NCI-H2107 treated with DMSO at 0.1 percent for 48 hours (cell line): Measurements from ENCODE around the gene QARS1.

Experiments
- DNase-seq: peaks from one replicate; lab custom pipeline; 2025; ENCODE audit not compliant: unreplicated experiment; lab: John Stamatoyannopoulos, UW

The QARS1 gene

DNA sequence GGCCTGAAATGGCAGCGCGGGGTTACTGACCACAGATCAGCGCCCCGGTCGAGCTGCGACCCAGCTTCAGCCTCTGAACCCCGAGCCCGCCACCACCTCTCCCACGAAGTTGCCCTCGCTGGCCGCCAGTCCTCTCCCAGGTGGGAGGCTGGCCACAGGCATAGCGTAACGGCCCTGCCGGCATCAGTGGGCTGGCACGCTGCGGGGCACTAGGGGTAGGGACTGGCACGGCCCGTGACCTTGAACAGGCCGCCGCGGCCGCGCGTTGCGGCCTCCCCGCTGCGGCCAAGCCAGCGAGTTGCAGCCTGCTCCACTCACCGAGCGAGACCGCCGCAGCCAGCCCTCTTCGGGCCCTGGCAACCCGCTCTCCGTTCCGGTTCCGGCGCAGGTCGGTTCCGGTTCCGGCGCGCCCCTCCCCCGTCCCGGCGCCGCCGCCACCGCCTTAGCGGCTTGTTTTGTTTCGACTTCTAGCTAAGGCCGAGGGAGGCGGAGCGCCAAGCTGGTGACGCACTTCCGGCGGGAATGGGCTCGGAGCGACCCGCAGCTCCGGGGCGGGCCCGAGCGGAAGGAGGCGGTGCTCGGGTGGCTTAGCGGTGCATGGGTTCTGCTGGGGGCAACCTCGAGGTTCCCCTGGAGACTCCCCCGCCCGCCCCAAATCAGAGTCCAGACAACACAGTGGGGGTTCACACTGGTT lies 16.0 kb upstream of the QARS1 start, which contains the start of gene USP19:
Gene USP19 (minus strand): TSS at position 386 of the 694 bp plus-strand sequence. CDS start 1,678 bp downstream, outside the sequence.
- DNase-seq = peak; percentile 24

DNA sequence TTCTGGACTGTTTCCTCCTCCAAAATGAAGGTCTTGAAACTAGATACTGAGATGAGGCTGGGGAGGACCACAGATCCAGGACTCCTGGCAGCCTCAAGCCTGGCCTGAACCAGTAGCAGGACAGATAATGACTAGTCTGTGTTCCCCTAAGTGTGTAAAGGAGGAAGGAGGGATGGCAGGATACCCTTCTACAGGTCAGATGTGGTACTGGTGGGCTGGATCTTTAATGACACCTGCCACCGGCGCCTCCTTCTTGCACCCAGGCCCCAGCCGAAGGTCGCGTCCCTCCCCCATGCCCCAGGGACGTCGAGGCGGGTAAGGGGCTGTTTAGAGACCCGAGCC lies 15.5 kb upstream of the QARS1 start:
- DNase-seq = no peak

DNA sequence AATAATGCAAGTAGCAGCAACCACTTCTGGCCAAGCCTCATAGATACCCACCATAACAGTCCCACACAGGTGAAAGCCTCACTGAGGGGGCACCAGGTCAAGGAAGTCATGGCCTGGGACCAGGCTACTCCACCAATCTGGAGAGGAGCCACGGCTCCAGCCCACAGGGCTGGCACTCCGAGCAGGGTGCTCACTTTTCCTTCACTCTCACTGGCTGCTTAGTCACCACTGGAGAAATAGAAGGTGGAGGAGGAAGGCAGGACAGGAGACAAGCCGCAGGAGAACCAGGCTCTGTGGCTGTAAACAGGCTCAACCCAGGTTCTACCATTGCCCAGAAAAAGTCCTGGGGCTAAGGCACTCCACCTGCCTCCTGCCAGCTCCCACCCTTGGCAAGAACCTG lies 14.9 kb upstream of the QARS1 start:
- no peak for DNase-seq

DNA sequence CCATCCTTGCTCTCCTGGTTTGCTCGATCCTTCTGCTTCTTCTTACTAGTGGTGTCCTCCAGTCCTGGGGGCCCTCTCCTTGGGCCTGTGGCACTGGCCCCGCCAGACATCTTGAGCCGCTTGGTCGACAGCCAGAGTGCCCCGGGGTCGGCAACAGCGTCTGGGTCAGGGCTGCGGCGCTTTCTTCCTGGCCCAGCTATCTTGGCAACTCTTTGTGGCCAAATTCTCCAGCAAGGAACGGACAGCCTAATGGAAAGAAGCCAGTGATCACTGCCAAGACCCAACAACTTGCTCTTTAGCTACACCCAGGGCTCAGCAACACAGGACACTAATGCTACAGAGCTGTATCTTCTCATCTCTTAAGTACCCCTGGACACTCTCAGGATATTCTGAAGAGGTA lies 14.5 kb upstream of the QARS1 start:
- DNase-seq = no peak

DNA sequence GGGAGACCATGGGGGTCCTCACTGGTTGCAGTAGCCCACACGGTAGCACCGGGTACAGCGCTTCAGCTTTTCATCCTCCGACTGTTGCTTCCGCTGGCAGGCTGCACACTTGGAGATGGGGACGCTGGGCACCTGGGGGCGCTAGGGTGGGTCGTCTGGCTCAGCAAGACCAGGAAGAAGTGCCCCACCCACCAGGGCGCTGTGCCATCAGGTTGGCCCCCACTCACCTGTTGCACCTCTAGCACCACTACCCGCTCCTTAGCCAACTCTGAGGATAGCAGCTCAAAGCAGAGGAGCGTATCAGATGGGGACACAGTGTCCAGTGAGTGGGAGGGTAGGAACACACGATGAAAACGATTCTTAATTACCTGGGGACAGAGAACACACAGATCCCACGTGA lies 7.7 kb upstream of the QARS1 start:
- no peak for DNase-seq

DNA sequence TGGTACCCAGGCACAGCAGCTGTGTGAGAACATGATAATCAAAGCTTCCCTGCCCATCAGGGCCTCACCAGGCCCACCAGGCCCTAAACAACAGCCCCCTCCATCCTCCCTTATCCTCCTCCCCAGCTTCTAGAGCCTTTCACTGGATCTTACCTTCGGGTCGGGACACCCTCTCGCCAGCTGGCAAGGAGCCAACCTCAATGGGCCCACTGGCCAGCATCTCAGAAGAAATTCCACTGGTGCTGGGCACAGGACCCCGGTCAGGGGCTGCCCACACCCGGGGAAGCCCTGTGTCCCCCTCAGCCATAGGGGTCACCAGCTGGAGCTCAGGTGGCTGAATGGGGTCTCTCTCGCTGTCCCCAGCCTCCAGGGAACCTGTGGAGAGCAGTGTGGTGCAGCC lies 6.8 kb upstream of the QARS1 start:
- DNase-seq = no peak

DNA sequence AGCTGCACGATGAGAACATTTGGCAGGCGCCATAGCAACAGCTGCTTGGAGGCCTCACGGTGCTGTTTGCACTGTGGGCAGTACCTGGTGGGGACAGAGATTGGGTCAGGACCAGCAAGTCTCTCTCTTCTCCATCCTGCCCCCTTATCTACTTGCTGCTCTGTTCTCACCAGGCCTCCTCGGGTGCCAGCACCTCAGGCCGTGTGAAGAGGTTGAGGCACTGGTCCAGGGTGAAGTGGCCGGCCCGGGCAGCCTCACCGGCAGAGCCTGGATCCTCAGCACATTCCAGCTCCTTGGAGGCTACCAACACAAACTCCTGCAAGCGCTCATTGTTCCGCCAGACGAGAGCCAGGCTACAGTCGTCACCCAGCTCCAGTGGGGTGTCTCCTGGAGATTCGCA lies 6.2 kb upstream of the QARS1 start:
- no peak for DNase-seq

DNA sequence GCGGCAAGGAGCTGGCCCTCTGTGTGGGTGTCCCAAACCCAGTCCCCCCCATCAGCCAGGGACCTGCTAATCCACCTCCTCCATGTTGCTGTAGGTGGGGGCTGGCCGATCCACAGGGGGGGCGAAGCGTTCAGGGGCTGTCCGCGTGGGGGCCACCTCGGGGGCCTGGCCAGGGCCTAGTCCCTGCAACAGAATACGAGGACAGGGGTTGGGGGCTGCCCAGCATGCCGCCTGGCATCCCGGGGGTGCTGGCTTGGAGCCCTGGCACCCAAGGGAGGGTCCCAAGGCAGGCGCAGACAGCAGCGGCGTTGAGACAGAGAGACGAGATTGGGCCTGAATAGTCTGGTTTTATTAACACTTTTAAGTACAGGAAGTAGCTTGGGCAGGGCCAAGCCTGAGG lies 3.8 kb upstream of the QARS1 start:
- DNase-seq = no peak

DNA sequence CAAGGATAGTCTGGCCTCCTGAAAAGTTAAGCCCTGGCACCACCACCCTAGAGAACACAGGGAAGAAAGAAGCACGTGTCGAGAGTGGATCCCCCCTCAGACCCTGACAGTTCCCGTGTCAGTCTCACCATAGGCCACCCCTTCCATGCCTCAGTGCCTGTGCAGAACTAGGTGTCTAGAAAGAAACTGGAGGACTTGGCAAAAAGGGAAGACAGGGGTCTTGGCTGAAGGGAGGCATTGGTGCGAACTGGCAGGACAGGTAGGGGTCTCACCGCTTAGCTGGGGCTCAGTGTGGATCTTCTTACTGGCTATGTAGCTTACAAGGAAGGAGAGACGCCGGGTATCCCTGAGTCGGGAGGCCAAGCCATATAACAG lies 518 bp downstream of the QARS1 start:
- DNase-seq = no peak

DNA sequence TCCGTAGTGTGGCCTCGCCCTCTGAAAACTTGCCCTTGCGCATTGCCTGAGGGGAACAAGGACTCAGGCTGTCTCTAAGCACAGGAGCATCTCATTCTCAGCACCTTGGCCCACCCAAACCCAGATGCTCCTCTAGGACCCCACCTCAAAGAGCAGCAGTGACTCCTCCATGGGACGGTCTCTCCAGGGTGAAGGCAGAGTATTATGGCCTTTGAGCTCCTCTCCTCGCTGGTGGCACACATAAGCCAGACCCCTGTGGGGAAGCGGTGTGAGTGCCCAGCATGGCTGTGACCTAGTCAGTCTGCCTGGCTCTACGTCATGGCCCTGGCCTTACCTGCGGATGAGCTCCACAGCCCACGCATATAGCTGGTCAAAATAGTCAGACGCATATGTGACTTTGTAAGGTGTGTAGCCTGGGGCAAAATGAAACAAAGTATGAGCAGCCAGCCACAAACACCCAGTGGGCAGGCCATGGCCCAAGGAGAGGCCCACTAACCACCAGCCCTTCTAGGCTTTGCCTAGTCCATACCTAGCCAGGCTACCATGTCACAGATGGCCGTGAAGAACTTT lies 4.4 kb downstream of the QARS1 start:
- DNase-seq = no peak

DNA sequence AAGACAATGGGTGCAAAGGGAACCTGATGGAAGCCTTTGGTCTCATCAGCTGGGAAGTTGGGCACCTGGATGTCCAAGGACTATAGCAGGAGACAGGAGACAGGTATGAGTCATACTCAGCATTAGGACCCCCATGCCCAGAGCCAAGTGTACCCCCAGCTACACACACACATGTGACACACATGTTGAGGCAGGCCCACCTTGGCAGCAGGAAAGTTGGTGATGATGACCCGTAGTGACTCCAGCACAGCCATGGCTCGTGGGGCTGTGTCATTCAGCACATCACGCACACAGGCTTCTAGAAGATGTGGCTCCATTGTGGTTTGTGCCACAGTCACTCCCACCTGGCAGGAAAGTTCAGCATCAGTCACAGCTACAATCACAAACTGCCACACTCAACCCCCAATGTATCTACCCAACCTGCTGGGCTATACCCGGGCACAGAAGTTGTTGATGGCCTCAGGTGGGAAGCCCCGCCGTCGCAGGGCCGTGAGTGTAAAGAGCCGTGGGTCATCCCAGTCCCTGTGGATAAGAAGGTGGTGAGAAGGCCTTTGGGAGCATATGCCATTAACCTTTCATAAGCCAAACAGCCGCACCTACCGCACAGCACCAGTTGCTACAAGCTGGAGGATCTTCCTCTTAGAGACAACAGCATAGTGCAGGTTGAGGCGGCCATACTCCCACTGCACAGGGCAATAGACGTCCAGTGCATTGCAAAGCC lies 5.5 kb downstream of the QARS1 start:
- no peak for DNase-seq

DNA sequence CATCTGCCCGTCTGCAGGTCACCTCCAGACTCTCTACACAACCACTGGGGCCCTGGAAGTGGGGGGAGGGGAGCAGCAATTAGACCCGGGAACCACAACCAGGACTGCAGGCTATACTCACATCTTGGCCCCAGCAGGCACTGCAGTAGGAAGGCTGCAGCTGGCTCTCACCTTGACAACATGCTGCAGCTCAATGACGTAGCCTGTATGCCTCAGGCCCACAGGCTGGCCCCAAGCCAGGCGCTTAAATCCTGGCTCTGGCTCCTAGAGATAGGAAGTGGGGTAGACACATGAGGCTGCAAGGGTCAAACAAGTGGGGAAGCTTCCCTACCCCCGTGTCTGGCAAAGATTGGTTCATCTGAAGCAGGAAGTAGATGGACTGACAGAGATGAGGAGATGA lies 6.1 kb downstream of the QARS1 start:
- peak; percentile 43 for DNase-seq

DNA sequence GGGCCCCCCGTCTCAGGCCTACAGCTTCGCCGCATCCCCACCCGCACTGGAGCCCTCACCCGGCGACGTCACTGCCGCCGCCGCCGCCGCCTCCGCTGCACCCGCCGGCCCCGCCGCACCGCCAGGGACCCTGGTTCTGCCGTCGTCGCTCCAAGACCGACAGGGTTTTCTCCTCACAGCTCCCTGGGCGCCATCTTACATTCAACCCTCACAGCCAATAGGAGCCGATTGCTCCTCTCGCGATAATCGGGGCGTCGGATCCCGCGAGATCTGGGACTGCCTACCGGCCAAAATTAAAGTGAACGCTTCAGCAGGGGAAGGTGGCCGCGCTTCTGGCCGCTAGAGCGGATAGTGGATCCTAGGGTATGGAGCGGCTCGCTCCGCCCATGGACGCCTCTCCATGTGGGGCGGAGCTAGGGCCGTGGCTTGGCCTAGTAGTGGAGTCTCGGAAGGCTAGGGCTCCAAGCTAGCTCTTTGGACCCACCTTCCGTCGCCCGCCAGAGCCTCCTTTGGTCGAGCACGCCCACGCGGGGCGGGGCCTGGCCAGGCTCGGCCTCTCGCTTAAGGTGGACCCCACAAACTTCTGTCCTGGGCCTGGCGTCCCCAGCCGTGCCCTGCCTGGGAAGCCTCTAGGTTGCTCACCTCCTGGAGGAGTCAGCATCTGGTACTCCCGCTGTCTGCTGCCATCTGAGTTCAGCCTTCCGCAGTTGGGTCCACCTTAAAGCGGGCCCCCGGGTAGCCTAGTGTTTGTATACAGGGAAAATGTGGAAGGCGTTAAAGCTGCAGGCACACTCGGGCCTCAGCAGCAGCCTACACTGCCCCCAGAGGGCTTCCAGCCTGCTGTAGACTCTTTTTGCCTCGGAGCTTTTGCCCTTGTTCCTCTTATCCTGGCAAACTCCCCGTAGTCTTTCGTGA lies 10.4 kb downstream of the QARS1 start, which contains the start of gene QRICH1:
Gene QRICH1 (minus strand): TSS at position 219 of the 915 bp plus-strand sequence. CDS start 17,054 bp downstream, outside the sequence.
- DNase-seq = peak; percentile 85

DNA sequence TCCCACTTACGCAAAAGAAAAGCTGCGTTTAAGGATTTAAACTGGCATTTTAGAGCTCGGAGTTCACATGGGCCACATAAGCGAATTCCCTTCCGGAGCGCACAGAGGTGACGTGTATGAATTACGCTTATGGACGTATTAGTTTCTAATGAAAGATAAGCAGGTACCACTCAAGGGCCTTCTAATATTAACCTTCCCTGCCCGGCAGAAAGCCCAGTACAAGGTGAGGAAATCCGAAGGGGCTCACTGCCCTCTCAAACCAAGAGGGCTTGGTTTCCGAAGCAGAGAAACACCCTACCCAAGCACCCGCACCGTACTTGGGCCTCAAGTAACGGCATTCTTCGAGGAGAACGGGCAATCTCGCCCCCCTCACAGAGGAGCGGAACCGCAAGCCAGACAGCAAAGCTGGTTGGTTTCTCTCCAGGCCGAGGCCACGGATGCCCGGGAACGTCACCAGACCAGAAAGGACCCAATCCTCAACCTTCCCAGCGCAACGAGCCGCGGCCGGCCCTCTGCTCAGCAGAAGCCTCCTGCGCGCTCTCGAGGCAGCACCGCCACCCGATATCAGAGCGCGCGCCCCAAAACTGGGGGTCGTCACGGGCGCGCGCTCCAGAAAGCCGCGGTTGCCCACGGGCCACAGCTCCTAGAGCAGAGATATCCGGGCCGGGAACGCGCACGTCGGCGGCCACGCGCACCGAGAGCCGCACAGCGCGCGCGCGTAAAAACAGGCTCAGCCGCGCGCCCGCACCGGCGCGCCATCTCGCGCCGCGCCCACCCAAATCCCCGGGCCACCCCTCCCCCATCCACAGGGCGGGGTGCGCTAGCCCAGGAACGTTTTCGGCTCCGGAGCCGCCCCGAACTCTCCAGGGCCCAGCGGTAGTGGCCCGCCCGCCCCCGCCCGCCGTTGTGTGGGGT lies 11.4 kb downstream of the QARS1 start:
- no peak for DNase-seq

DNA sequence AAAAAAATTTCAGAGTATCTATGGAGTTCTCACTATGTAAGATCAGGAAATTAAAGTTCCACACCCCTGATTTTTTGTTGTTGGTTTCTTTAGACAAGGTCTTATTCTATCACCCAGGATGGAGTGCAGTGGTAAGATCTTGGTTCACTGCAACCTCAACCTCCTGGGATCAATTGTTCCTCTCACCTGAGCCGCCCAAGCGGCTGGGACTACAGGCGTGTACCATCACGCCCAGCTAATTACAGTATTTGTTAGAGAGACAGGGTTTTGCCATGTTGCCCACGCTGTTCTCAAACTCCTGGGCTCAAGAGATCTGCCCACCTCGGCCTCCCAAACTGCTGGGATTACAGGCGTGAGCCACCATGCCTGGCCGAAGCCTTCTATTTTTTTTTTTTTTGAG lies 23.1 kb downstream of the QARS1 start:
- DNase-seq = no peak

DNA sequence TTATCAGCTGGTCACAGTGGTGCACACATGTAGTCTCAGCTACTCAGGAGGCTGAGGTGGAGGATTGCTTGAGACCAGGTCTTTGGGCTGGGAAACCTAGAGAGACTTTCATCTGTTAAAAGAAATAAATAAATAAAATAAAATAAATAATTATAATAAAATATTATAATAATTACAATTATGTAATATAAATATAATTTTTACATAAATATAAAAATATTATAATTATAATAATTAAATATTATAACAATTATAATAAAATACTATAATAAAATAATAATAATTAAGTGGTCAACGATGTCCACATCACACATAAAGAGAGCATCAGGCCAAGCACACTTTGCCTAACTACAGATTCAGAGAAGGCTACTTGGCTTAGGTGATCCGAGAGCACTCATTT lies 25.3 kb downstream of the QARS1 start:
- DNase-seq = no peak

DNA sequence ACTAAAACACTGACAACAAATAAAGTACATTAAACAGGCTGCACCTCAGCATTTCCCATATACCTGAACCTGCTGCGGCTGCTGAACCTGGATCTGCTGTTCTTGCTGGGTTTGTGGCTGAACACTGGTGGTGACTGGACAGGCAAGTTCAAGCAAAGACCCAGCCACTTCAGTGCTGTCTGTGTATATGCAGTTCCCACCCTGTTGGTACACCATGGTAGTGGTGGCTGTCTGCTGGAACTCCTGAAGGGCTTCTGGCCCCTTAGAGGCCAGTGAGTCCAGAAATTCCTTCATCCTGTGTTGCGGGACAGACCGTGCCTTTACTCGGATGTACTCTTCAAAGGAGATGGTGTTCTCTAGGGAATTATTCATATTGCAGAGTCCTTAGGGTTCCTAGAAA lies 27.9 kb downstream of the QARS1 start:
- no peak for DNase-seq

DNA sequence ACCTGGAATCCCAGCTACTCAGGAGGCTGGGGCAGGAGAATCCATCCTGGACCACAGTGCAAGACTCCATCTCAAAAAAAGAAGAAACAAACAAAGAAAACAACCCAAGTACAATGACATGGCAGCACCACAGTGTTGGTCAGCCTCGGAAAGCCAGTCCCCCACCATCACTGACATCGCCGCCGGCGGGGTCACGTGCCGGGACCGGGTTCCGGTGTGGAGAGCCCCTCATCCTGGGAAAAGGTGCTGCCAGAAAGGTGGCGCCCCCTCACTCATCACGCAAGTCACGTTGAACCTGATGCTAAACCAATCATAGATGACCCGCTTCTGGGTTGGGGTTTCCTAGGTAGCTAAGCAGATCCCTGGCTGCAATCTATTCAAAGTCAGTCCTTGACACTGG lies 28.4 kb downstream of the QARS1 start:
- DNase-seq = no peak

DNA sequence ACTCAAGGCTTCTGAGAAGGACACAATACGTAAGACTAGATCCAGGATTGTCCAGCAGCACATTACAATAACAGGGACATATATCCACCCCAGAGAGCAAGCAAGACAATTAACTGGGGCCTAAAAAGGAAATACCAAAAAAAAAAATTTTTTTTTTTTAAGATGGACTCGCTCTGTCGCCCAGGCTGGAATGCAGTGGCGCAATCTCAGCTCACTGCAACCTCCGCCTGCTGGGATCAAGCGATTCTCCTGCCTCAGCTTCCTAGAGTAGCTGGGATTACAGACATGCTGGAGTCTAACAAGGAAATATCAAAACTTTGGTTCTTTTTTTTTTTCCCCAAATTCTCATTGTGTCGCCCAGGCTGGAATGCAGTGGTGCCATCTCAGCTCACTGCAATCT lies 46.5 kb downstream of the QARS1 start:
- no peak for DNase-seq

DNA sequence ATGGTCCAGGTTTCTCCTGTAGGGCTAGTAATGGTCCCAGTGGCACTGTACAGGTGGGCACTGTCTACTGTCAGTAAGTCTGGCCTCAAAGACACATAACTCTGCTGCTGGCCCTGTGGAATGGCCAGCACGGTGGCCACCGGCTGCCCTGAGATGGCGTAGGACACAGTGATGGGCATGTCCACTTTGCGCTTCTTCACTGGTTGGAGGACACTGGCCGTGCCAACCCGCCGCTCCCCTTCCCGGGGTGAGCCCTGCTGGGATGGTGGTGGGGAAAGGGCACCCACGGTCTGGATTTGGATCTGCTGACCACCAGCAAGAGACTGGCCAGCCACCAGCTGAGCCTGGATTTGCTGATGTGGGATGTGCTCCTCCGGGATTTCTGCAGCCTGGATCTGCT lies 47.3 kb downstream of the QARS1 start:
- no peak for DNase-seq
